SK-N-MC (cell line): Measurements from ENCODE around the gene KCNJ15.

Experiments
- EZH2 ChIP-seq: fragments of 200-600 bp; sonication (generic); IDR thresholded peaks from one replicate; pipeline ENCODE4 v1.6.1; 2017; ENCODE audit warnings: antibody characterized with exemption
- POLR2AphosphoS5 ChIP-seq: IDR thresholded peaks from 2 replicates; pipeline ENCODE4 v1.6.1; 2012; ENCODE audit warnings: mild to moderate bottlenecking, low read depth, low read length, borderline replicate concordance

DNA sequence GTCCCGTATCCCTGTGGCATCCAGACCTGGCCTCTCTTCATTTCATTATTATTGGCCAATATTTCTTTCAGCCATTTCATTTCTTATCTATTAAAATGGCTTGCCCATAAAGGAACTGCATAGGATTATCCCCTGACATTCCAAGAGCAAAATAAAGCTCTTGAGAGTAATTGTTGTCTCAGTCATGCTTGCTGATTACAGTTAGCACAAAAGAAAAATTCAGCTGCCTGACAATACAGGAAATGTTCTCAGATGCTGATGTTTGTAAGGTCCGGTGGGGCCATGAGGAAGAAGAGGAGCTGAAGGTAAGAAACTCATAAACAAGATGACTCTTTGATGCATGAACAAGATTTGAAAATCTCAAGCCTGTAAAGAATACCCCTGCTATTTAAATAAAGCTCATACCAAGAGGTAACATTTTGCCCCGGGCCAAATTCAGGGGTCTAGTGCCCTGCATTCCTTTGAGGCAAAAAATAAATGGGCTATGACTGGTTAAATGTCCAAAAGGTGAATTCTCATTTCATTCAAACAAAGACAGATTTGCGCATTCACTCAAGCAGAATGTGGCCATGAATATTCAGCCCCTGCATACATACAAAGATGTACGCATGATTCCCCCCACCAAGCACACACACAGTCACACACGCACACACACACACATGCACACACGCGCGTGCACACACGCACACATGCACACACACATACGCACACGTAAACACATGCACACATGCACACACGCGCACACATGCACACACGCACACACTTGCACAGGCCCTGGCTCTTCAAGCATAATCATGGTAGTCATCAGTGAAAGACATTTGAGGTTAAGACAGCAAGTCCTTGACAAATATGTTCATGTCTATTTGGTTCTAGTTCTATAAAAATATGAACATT, 44.8 kb downstream of the KCNJ15 start:
- TF ChIP-seq EZH2 (no peak), POLR2AphosphoS5 (no peak)
